ENCODE results near the gene GTPBP2. TPM values are rescaled to one million over a fixed set of nuclear protein-coding genes. Genes with fewer than 3 reads are reported as not detected.
"Not testable (repeated sequence)": the region's sequence is repeated elsewhere in the genome, so short reads cannot be mapped to it uniquely, and the experiment has no call there.

The GTPBP2 gene
- total RNA-seq, 4 donors from 2014 or later: 28.2 to 31.0 (median 30.0) TPM

GRCh38 chr6:43668151-43669028 is 39.3 kb upstream of the GTPBP2 start:
- intact Hi-C loops (cut with DNase I): loop anchor here (5.0 kb wide), 1 partner anchor 99 kb away; no protein-coding TSS in a partner anchor
- no peaks in the 10 kb centered on the region for H3K9me3 ChIP-seq
- TF ChIP-seq EP300 (IDR thresholded peaks at IDR 0.05): no peak
- peak; percentile 21 to 30 for TF ChIP-seq POLR2AphosphoS5 (IDR thresholded peaks at IDR 0.05)
- TF ChIP-seq POLR2A (IDR thresholded peaks at IDR 0.05; ENCODE audit: low read depth): no peak
- TF ChIP-seq CTCF (IDR thresholded peaks at IDR 0.05): peak; percentile 41 to 56 (median 51)
- WGBS: 28% methylated on average over 12 of the region's 17 CpGs
- H3K27me3 ChIP-seq: no peaks in the 10 kb centered on the region
- H3K36me3 ChIP-seq: peaks cover 10 to 37% (median 28%) of the 10 kb centered on the region in 4 donors
- peaks cover 32 to 58% (median 52%) of the 10 kb centered on the region in 4 donors for H3K4me1 ChIP-seq
- H3K4me3 ChIP-seq: no peak overlapping the region
- no peak for DNase-seq (ENCODE audit: extremely low spot score)
- H3K27ac ChIP-seq (replicated peaks in 1 of 4): peak overlapping the region in 3 of 4 donors; percentile 25 to 49 (median 45)

- intact Hi-C loops (cut with DNase I): loop anchor here (2.0 to 5.0 kb wide), 2 partner anchors 100 to 411 kb away; no protein-coding TSS in a partner anchor
- peaks cover 10 to 28% (median 21%) of the 10 kb centered on the region in 4 donors for H3K36me3 ChIP-seq
- no peaks in the 10 kb centered on the region for H3K27me3 ChIP-seq
- TF ChIP-seq POLR2AphosphoS5 (IDR thresholded peaks at IDR 0.05) (peak; percentile 69 to 71), CTCF (IDR thresholded peaks at IDR 0.05) (peak; percentile 93 to 98 (median 96)), EP300 (IDR thresholded peaks at IDR 0.05) (no peak), POLR2A (IDR thresholded peaks at IDR 0.05; ENCODE audit: low read depth) (no peak)
- WGBS: 10% methylated on average over 13 of the region's 16 CpGs
- no peak overlapping the region for H3K27ac ChIP-seq (replicated peaks in 1 of 4)
- H3K4me1 ChIP-seq: peaks cover 32 to 50% (median 45%) of the 10 kb centered on the region in 4 donors
- H3K4me3 ChIP-seq: peak overlapping the region in 2 of 4 donors; percentile 20 to 25
- no peaks in the 10 kb centered on the region for H3K9me3 ChIP-seq
- peak; percentile 96 for DNase-seq (ENCODE audit: extremely low spot score)
Observed at GRCh38 chr6:43667245-43668150, 38.4 kb upstream of the GTPBP2 start.

- no peaks in the 10 kb centered on the region for H3K9me3 ChIP-seq
- no peaks in the 10 kb centered on the region for H3K27me3 ChIP-seq
- H3K27ac ChIP-seq (replicated peaks in 1 of 4): no peak overlapping the region
- TF ChIP-seq POLR2A (IDR thresholded peaks at IDR 0.05; ENCODE audit: low read depth) (no peak), EP300 (IDR thresholded peaks at IDR 0.05) (no peak), CTCF (IDR thresholded peaks at IDR 0.05) (no peak), POLR2AphosphoS5 (IDR thresholded peaks at IDR 0.05) (no peak)
- no peak overlapping the region for H3K4me3 ChIP-seq
- no peak for DNase-seq (ENCODE audit: extremely low spot score)
- intact Hi-C loops (cut with DNase I): loop anchor here (2.0 to 5.0 kb wide), 2 partner anchors 101 to 412 kb away; no protein-coding TSS in a partner anchor
- H3K36me3 ChIP-seq: peaks cover 5 to 16% (median 9%) of the 10 kb centered on the region in 4 donors
- H3K4me1 ChIP-seq: peaks cover 32 to 38% (median 36%) of the 10 kb centered on the region in 4 donors
- WGBS: 59% methylated on average over 4 of the region's 13 CpGs
Observed at GRCh38 chr6:43666196-43666920, 37.3 kb upstream of the GTPBP2 start.

GRCh38 chr6:43665376-43665775 is 36.3 kb upstream of the GTPBP2 start:
- peaks cover 29 to 36% (median 34%) of the 10 kb centered on the region in 4 donors for H3K4me1 ChIP-seq
- intact Hi-C loops (cut with DNase I): loop anchor here (5.0 kb wide), 1 partner anchor 102 kb away; no protein-coding TSS in a partner anchor
- peaks cover 0 to 6% (median under 1%) of the 10 kb centered on the region in 4 donors for H3K36me3 ChIP-seq
- 75% methylated on average over 1 of the region's 1 CpG for WGBS
- H3K27me3 ChIP-seq: no peaks in the 10 kb centered on the region
- no peak overlapping the region for H3K4me3 ChIP-seq
- no peak for TF ChIP-seq EP300 (IDR thresholded peaks at IDR 0.05)
- TF ChIP-seq POLR2A (IDR thresholded peaks at IDR 0.05; ENCODE audit: low read depth): no peak
- TF ChIP-seq POLR2AphosphoS5 (IDR thresholded peaks at IDR 0.05): no peak
- no peak for TF ChIP-seq CTCF (IDR thresholded peaks at IDR 0.05)
- H3K9me3 ChIP-seq: no peaks in the 10 kb centered on the region
- DNase-seq (ENCODE audit: extremely low spot score): no peak
- no peak overlapping the region for H3K27ac ChIP-seq (replicated peaks in 1 of 4)

GRCh38 chr6:43662948-43663347 is 33.9 kb upstream of the GTPBP2 start:
- H3K4me3 ChIP-seq; H3K27ac ChIP-seq (replicated peaks in 1 of 4); H3K27me3 ChIP-seq; H3K36me3 ChIP-seq; H3K9me3 ChIP-seq; intact Hi-C loops (cut with DNase I); DNase-seq (ENCODE audit: extremely low spot score): not testable (repeated sequence)
- H3K4me1 ChIP-seq: peaks cover 7 to 12% (median 11%) of the 10 kb centered on the region in 4 donors
- 93% methylated on average over 5 of the region's 5 CpGs for WGBS

Data from esophagus muscularis mucosa (tissue), 4 donors.